ENCODE results near the gene MFGE8. TPM values are rescaled to one million over a fixed set of nuclear protein-coding genes. Genes with fewer than 3 reads are reported as not detected.

MFGE8 gene
- total RNA-seq, 1 donor from 2014 or later: 2.4 TPM

DNA sequence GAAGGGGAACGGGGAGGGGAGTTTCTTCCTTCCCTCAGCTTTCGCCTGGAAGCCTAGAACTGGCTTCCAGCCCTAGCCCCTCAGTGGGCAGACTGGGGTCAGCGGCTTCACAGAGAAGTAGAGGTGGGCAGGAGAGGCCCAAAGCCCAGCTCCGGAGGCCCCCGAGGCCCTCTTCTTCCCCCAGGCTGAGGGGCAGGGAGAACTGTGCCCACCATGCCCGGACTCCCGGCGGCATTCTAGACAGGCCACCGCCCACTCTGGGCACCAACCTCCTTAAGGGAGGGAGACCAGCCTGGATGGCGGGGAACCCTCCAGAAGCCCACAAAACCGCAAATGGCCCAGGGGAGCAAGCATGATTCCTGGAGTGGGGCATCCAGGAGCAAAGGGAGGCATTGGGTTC is 35.8 kb downstream of the MFGE8 start:
- H3K4me1 Mint-ChIP-seq: no peaks in the 10 kb centered on the region
- no peak overlapping the region for H3K4me3 Mint-ChIP-seq
- H3K9me3 Mint-ChIP-seq: no peaks in the 10 kb centered on the region
- intact Hi-C loops (cut with micrococcal nuclease): no loop called here
- POLR2A ChIA-PET: no interaction called here
- no peak for ATAC-seq (ENCODE audit: low read depth)
- H3K27ac Mint-ChIP-seq: no peak overlapping the region
- no peaks in the 10 kb centered on the region for H3K27me3 Mint-ChIP-seq
- no peaks in the 10 kb centered on the region for H3K36me3 Mint-ChIP-seq (ENCODE audit: low read depth)
- CTCF ChIA-PET: interaction anchor here (1.5 kb wide), 1 partner anchor 253 kb away, joined by 4 read pairs; no protein-coding TSS in a partner anchor
- no peak for DNase-seq
- no peak for TF ChIP-seq CTCF (IDR thresholded peaks at IDR 0.05)

GRCh38 chr15:88876573-88876972 is 36.6 kb downstream of the MFGE8 start:
- no peak for DNase-seq
- no peaks in the 10 kb centered on the region for H3K4me1 Mint-ChIP-seq
- no peaks in the 10 kb centered on the region for H3K36me3 Mint-ChIP-seq (ENCODE audit: low read depth)
- no peak for TF ChIP-seq CTCF (IDR thresholded peaks at IDR 0.05)
- H3K27ac Mint-ChIP-seq: no peak overlapping the region
- no peaks in the 10 kb centered on the region for H3K27me3 Mint-ChIP-seq
- ChIA-PET CTCF (no interaction called here), POLR2A (no interaction called here)
- no peak overlapping the region for H3K4me3 Mint-ChIP-seq
- no peak for ATAC-seq (ENCODE audit: low read depth)
- intact Hi-C loops (cut with micrococcal nuclease): no loop called here
- no peaks in the 10 kb centered on the region for H3K9me3 Mint-ChIP-seq

- DNase-seq: no peak
- H3K27me3 Mint-ChIP-seq: no peaks in the 10 kb centered on the region
- TF ChIP-seq CTCF (IDR thresholded peaks at IDR 0.05): no peak
- no peak overlapping the region for H3K27ac Mint-ChIP-seq
- intact Hi-C loops (cut with micrococcal nuclease): no loop called here
- no peaks in the 10 kb centered on the region for H3K4me1 Mint-ChIP-seq
- ChIA-PET CTCF (no interaction called here), POLR2A (no interaction called here)
- no peaks in the 10 kb centered on the region for H3K36me3 Mint-ChIP-seq (ENCODE audit: low read depth)
- ATAC-seq (ENCODE audit: low read depth): no peak
- H3K9me3 Mint-ChIP-seq: no peaks in the 10 kb centered on the region
- no peak overlapping the region for H3K4me3 Mint-ChIP-seq
Observed at GRCh38 chr15:88874684-88875083, 38.5 kb downstream of the MFGE8 start.

DNA sequence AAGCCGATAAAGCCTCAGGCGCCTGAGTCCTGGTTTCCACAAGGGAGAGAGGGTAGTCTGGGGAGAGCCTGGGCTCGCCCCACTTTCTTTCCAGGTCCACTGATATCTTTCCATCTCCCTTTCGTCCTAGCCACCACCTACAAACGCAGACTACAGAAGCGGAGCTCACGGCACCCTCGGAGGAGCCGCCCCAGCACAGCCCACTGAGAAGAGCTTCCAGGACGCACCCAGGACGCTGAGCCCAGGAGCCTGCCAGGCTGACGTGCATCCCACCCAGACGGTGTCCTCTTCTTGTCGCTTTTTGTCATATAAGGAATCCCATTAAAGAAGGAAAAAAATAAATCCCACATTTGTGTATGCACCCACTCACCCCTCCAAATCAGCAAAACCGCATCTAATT is 38.9 kb downstream of the MFGE8 start:
- no peak overlapping the region for H3K4me3 Mint-ChIP-seq
- no peaks in the 10 kb centered on the region for H3K4me1 Mint-ChIP-seq
- no peaks in the 10 kb centered on the region for H3K27me3 Mint-ChIP-seq
- no peak for TF ChIP-seq CTCF (IDR thresholded peaks at IDR 0.05)
- H3K36me3 Mint-ChIP-seq (ENCODE audit: low read depth): no peaks in the 10 kb centered on the region
- no peaks in the 10 kb centered on the region for H3K9me3 Mint-ChIP-seq
- no peak for DNase-seq
- no peak for ATAC-seq (ENCODE audit: low read depth)
- ChIA-PET CTCF (no interaction called here), POLR2A (no interaction called here)
- no peak overlapping the region for H3K27ac Mint-ChIP-seq
- intact Hi-C loops (cut with micrococcal nuclease): no loop called here

GRCh38 chr15:88873786-88874185 is 39.4 kb downstream of the MFGE8 start:
- POLR2A ChIA-PET: no interaction called here
- ATAC-seq (ENCODE audit: low read depth) (no peak), DNase-seq (no peak)
- Mint-ChIP-seq H3K27ac (no peak overlapping the region), H3K27me3 (no peaks in the 10 kb centered on the region), H3K4me1 (no peaks in the 10 kb centered on the region), H3K36me3 (ENCODE audit: low read depth) (no peaks in the 10 kb centered on the region), H3K9me3 (no peaks in the 10 kb centered on the region), H3K4me3 (no peak overlapping the region)
- no peak for TF ChIP-seq CTCF (IDR thresholded peaks at IDR 0.05)
- CTCF ChIA-PET: no interaction called here
- intact Hi-C loops (cut with micrococcal nuclease): no loop called here

All from activated B cell treated with CpG ODN at 0.5 μM for 24 hours (primary cell).